SK-N-SH (cell line): Measurements from ENCODE around the gene LGALS3BP.

Experiments
- CHD2 ChIP-seq: fragments of 150-350 bp; IDR thresholded peaks from 2 replicates; pipeline ENCODE4 v1.6.1; 2018; ENCODE audit warnings: low read length; ENCODE audit not compliant: partially characterized antibody
- CTCF ChIP-seq: fragments of 200-600 bp; sonication (generic); IDR thresholded peaks from 2 replicates; pipeline ENCODE4 v1.6.1; 2017; ENCODE audit warnings: antibody characterized with exemption, mild to moderate bottlenecking, moderate library complexity
- ELF1 ChIP-seq: IDR thresholded peaks from 2 replicates; pipeline ENCODE4 v1.4.0; 2012
- EP300 ChIP-seq, 2 experiments: IDR thresholded peaks; 2 replicates each; pipeline versions ENCODE4 v1.4.0 to v1.6.1; 2012; ENCODE audit warnings: borderline replicate concordance in 1 of 2, low read depth in 1 of 2, low read length in 1 of 2
- EZH2phosphoT487 ChIP-seq: fragments of 200-600 bp; sonication (generic); IDR thresholded peaks from 2 replicates; pipeline ENCODE4 v1.6.1; 2017; ENCODE audit warnings: low read depth, mixed run types, mild to moderate bottlenecking, antibody characterized with exemption, moderate library complexity, borderline replicate concordance
- GABPA ChIP-seq: IDR thresholded peaks from 2 replicates; pipeline ENCODE4 v1.4.0; 2012; ENCODE audit warnings: low read depth, mild to moderate bottlenecking
- MXI1 ChIP-seq: IDR thresholded peaks from 2 replicates; pipeline ENCODE4 v1.6.1; 2012; ENCODE audit warnings: mild to moderate bottlenecking, low read depth, low read length, improper control_type of control experiment
- NRF1 ChIP-seq: IDR thresholded peaks from 2 replicates; pipeline ENCODE4 v1.6.1; 2012; ENCODE audit warnings: low read depth, mild to moderate bottlenecking, low read length
- POLR2AphosphoS5 ChIP-seq: IDR thresholded peaks from 2 replicates; pipeline ENCODE4 v1.6.1; 2012; ENCODE audit warnings: low read depth, low read length
- RFX5 ChIP-seq: IDR thresholded peaks from 2 replicates; pipeline ENCODE4 v1.6.1; 2012; ENCODE audit warnings: mild to moderate bottlenecking, improper control_type of control experiment, low read length
- SMC3 ChIP-seq: IDR thresholded peaks from 2 replicates; pipeline ENCODE4 v1.6.1; 2012; ENCODE audit warnings: low read depth, low read length, improper control_type of control experiment
- YY1 ChIP-seq: IDR thresholded peaks from 2 replicates; pipeline ENCODE4 v1.4.0; 2012; ENCODE audit warnings: low read depth, mild to moderate bottlenecking
- TF ChIP-seq, protein P1 (sequence below): IDR thresholded peaks from 2 replicates; pipeline ENCODE4 v1.6.1; 2012; ENCODE audit warnings: mild to moderate bottlenecking, low read depth, low read length, moderate library complexity
- TF ChIP-seq, protein P2 (sequence below): IDR thresholded peaks from 2 replicates; pipeline ENCODE4 v1.4.0; 2012; ENCODE audit warnings: low read depth, borderline replicate concordance

DNA sequence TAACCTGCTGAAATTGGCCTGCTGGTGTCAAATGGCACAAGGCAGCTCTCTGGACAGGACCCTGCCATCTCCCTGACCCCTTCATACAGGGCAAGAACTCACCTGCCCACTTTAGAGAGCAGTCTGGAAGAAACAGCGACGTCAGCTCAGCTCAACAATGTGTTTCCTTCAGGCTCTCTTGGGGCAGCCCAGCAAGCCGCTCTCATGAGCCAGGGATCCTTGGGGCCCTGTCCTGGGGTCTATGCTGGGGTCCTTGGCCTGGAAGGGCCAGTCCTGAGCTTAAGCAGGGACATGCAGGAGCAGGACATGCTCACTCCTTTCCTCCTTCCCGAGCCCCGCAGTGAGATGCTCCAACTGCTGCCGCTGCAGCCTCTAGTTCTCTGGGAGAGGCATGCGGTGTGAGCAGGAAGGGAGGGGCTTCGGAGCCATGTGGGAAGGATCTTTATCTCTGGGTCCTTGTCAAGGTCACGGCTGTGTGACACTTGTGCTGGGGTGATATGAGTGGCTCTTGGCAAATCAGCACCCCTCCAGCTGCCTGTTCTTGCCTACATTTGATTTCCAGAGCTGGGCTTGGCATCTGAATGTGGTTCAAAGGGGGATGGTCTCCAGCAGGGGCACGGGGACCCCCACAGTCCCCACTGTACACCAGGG lies 47.7 kb upstream of the LGALS3BP start:
- TF ChIP-seq GABPA = no peak
- TF ChIP-seq EP300 (IDR thresholded peaks at IDR 0.05; ENCODE audit: borderline replicate concordance in 1 of 2, low read depth in 1 of 2, low read length in 1 of 2) = peak in 1 of 2 experiments; percentile 80; a peak in 2 of 4 replicates
- TF ChIP-seq MXI1 = peak; percentile 97
- TF ChIP-seq ELF1 = no peak
- no peak for TF ChIP-seq CTCF
- TF ChIP-seq, protein P1, sequence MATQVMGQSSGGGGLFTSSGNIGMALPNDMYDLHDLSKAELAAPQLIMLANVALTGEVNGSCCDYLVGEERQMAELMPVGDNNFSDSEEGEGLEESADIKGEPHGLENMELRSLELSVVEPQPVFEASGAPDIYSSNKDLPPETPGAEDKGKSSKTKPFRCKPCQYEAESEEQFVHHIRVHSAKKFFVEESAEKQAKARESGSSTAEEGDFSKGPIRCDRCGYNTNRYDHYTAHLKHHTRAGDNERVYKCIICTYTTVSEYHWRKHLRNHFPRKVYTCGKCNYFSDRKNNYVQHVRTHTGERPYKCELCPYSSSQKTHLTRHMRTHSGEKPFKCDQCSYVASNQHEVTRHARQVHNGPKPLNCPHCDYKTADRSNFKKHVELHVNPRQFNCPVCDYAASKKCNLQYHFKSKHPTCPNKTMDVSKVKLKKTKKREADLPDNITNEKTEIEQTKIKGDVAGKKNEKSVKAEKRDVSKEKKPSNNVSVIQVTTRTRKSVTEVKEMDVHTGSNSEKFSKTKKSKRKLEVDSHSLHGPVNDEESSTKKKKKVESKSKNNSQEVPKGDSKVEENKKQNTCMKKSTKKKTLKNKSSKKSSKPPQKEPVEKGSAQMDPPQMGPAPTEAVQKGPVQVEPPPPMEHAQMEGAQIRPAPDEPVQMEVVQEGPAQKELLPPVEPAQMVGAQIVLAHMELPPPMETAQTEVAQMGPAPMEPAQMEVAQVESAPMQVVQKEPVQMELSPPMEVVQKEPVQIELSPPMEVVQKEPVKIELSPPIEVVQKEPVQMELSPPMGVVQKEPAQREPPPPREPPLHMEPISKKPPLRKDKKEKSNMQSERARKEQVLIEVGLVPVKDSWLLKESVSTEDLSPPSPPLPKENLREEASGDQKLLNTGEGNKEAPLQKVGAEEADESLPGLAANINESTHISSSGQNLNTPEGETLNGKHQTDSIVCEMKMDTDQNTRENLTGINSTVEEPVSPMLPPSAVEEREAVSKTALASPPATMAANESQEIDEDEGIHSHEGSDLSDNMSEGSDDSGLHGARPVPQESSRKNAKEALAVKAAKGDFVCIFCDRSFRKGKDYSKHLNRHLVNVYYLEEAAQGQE = no peak
- TF ChIP-seq SMC3 = no peak
- TF ChIP-seq, protein P2, sequence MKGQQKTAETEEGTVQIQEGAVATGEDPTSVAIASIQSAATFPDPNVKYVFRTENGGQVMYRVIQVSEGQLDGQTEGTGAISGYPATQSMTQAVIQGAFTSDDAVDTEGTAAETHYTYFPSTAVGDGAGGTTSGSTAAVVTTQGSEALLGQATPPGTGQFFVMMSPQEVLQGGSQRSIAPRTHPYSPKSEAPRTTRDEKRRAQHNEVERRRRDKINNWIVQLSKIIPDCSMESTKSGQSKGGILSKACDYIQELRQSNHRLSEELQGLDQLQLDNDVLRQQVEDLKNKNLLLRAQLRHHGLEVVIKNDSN = no peak
- no peak for TF ChIP-seq NRF1
- no peak for TF ChIP-seq YY1
- peak; percentile 55; the same call in 1 of the 2 replicates for TF ChIP-seq POLR2AphosphoS5
- TF ChIP-seq RFX5 = no peak
- peak; percentile 29 for TF ChIP-seq CHD2
- no peak for TF ChIP-seq EZH2phosphoT487
